ENCODE data around the gene SLC13A2.

The SLC13A2 gene

DNA sequence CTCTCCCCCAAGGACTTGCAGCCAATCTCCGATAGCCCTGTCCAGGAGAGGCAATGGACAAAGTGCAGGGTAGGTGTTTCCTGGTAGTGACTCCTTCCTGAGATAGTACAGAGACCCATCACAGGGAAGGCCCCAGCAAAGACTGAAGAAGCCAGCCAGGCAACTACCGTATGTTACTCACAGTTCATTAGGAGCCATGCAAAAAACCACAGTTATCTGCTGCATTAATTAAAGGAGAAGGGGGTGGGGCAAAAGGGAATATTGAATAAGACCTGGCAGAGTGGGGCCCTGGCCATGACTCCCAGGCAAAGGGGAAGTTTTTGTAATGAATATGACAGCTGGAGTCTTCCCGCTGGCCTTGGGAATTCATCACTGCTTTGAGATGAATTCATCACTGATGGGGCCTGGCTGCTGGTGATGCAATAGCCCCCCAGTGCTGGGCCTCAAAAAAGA, 2.5 kb upstream of the SLC13A2 start:
- DNase-seq = no peak

DNA sequence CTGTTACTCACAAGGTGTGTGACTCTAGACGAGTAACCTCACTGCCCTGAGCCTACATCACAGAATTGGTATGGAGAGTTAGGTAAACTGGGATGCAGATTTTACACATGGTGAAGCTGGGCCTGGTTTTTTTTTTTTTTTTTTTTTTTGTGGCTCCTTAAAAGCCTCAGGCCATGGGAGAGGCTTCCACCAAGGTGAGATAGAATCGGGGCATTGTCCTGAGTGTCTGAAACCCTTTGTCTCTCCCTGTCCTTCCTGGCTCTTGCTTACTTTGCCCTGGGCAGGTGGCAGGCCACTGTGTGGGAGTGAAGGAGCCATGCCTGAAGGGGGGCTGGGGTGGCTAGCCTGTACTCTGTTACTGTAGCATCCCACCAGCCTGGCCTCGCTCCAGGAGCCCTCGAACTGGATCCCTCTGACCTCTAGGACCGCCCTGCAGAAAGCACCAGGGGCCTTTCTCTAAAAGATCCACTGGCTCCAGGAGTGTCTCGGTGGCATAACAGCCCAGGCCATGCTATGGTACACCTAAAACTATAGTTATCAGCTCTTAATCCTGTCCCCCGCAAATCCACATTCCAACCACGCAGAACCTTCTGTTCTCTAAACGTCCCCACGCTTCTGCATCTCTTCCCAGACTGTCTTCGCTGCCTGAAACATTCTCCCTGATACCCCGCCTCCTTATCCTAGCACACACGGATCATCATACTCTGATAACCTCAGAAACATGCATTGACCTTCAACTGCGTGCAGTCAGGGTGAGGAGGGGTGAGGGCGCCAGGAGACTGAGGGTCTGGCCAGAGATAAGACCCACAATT, 1.7 kb upstream of the SLC13A2 start:
- DNase-seq = peak; percentile 14

- no peak for DNase-seq
Measured at GRCh38 chr17:28472871-28473497, 460 bp upstream of the SLC13A2 start.

DNA sequence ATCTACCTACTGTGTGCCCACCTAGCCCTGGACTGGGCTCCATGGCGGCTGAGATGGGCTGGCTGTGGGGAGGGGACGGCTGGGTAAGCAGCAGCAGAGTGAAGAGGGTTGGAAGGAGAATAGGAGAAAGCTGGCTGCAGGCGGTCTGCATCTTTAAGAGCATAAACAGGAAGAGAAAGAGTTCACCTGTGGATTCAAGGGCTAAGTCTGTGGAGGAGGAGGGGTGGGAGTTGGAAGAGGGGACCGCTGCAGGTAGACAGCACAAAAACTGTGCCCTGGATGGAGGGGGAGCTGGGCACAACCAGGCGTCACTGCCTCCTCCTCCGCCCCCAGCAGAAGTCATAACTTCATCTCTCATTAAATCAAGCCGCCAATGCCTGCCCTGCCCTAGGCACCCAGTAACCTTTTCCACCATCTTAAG, 677 bp downstream of the SLC13A2 start:
- no peak for DNase-seq

GRCh38 chr17:28475151-28475900, 1.9 kb downstream of the SLC13A2 start:
- DNase-seq = no peak

- no peak for DNase-seq
Measured at GRCh38 chr17:28476076-28476865, 2.8 kb downstream of the SLC13A2 start.

- no peak for DNase-seq
Measured at GRCh38 chr17:28477928-28478327, 4.5 kb downstream of the SLC13A2 start.

DNA sequence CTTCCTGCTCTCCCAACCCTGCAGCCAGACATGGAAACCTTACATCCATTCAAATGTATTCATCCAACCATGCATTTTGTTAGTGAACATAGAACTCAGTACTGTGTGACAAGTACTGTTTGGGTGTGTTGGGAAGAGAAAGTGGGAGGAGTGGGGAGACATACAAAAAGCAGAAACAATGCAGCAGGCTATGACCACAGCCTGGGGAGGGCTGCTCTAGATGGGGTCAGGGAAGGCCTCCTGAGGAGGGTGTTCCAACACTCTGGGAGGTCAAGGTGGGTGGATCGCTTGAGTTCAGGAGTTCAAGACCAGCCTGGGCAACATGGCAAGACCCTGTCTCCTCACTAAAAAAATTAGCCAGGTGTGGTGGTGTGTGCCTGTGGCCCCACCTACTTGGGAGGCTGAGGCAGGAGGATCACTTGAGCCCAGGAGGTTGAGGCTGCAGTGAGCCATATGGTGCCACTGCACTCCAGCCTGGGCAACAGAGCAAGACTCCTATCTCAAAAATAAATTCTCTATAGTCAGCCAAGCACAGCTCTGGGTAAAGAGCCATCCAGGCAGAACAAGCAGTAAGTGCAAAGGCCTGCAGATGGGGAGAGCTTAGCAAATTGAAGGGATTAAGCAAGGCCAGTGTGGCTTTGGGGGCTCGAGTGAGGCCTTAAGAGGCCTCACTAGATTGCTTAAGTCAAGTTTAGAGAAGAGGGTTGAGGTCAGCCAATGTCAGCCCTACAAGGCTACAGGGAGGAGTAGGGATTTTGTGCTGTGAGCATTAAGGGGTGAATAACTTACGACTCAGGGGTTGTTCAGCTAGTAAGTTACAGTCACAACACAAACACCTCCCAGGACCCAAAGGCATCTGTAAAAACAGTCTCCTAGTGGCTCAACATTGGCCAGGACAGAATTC, 5.5 kb downstream of the SLC13A2 start:
- DNase-seq = no peak

DNA sequence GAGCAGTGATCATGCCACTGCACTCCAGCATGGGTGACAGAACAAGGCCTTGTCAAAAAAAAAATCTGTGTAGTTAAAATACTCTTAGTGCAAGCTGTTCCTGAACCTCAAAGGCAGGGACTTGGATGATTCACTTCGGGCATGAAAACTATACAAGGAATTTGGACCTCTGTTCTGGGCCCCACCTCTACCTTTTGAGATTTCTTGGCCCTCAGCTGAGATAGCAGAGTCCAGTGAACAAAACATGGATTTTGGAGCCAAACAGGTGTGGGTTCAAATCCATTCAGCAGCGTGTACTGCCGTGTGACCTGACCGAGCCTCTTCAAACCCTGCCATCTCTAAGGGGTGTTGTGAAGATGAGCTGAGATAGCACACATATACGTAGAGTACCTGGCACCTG, 6.8 kb downstream of the SLC13A2 start:
- no peak for DNase-seq

GRCh38 chr17:28480799-28481571, 7.5 kb downstream of the SLC13A2 start:
- DNase-seq = no peak

DNA sequence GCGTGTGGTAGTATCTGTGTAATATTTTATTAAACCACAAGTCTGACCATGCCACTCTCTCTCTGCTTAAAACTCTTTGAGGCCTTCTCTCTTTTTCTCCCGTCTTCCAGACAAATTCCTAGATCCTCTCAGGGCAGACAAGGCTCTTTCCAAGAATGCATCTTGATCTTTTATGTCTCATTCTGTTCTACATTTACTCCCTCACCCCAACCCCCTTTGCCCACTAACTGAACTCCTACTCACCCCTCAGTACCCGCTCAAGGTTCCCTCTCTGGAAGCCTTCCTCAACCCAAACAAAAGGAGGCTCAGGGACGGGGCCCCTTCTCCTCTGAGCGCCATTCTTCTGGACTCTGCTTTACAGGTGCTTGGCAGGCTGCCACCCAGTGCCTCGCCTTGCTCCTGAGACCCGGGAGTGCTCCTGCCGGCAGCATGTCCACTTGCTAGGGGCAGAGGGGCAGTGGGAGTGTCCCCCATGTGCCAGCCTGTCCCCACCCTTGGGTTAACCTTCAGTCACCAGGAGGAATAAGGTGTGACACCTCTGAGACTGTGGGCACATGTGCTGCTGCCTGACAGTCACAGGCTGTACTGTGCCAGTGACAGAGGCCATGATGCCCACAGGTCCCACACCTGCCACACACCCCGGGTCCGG, 9.2 kb downstream of the SLC13A2 start:
- no peak for DNase-seq

GRCh38 chr17:28484296-28484695, 10.9 kb downstream of the SLC13A2 start:
- DNase-seq = no peak

DNA sequence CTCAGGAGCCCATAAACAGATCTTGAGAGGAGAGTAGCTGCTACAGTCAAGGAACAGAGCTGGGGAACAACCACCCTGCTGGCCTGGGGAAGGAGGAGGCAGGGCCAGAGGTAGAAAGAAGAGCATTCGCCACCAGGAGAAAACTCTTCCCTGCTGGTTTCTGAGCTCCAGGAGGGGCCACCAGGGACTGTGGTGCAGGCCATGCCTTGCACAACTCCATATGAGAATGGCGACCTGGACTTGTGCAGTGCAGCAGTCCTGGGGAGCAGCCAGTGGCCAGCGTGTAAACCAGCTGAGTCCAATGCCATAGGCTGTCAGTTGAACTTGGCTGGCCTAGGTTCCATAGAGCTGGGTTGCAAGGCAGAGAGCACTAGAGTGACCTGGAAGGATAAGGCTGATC, 11.6 kb downstream of the SLC13A2 start:
- no peak for DNase-seq

DNA sequence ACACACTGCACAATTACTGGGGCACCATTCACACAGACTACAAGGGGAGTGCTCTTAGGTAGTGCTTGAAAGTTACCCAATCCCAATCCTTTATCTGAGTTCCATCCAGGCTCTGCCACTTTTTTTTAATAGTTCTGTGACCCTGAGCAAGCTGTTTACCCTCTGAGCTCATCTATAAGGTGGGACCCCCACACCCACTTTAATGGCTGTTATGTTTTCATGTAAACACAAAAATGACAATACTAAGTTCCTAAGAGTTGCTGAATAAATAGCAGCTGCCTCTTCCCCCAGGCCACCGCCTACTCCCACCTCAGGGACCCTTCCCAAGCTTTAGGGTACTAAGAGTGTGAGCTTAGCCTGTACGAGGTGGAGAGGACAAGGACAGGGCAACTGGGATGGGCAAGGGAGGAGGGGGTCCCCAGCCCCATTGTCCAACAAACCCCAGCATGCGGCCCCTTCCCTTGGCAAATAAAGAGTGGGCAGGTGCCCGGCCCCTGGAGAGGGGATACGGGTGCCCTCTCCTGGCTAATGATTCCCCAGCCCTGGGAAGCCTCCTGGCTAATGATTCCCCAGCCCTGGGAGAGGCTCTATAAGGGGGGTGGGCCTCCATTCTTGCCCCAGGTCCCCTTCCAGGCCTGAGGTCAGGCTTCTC, 14.6 kb downstream of the SLC13A2 start:
- DNase-seq = no peak

DNA sequence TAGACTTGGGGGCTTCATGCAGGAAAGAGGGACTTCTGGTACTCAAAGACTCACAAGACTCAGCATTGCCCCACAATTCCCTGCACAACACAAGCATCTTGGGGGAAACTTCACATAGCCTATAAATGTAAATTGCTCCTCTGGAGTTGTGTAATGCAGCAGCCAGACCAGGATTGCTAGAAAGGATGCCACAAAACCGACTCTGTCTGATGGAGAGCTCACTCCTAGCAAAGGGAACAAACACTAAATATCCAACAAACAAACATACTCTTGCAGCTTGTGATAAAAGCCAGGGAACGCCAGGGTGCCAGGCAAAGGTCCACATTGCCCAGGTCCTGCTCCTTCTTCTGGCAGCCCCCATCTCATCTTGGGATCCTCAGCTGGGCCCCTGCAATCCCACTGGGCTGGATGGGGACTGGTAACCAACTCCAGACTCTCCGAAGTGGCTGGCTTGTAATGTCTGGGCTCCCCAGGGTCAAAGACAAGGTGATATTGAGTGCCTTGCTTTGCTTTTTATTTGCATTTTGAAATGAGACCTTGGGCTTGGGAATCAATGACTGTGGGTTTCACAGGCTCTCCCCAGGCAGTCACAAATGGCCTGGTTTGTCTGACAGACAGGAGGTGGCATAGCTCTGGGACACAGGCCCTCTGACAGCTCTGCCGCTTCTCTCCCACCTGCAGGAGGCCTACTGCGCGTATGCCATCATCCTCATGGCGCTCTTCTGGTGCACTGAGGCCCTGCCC, 15.3 kb downstream of the SLC13A2 start:
- no peak for DNase-seq

DNA sequence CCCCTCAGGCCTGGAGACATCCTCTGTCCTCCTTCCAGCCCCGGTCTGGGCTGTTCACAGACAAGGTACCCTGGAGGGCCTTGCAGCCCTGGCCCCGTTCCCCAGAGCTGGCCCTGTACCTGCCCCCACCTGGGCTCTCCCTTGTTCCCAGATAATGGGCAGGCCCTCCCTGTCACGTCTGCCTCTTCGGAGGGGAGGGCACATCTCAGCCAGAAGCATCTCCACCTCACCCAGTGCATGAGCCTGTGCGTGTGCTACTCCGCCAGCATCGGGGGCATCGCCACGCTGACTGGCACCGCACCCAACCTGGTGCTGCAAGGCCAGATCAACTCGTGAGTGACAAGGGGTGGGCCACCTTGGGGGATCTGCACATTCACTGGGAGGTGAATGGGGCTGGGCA, 17.8 kb downstream of the SLC13A2 start:
- DNase-seq = no peak

DNA sequence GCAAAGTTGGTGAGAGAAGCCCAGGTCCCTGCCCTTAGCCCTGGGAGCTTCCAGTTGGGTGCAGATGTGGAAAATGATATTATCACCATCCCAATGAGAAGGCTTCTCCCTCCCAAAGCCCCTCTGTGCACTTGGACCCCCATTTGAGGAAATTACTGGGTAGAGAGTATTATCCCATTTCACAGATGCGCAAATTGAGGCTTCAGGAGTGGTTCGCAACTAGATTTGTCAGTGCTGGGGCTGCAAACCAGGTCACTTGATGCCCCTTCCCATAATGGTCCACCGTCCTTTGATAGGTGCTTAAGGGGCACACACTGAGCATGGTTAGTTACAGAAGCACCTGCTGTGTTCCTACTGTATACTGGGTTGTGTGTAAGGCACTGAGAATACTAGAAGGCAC, 18.4 kb downstream of the SLC13A2 start:
- no peak for DNase-seq

GRCh38 chr17:28492352-28493310, 19.2 kb downstream of the SLC13A2 start:
- DNase-seq = no peak
